ENCODE data around the gene YEATS4. TPM values are rescaled to one million over a fixed set of nuclear protein-coding genes. Genes with fewer than 3 reads are reported as not detected.

The YEATS4 gene
- 7.2 and 11.8 TPM in 2 replicates for total RNA-seq

GRCh38 chr12:69359531-69360347 lies at the start of gene YEATS4:
YEATS4 (plus strand) TSS chr12:69359743; CDS start chr12:69359973, 230 bp downstream.

GRCh38 chr12:69348162-69348938 lies 11.2 kb upstream of the YEATS4 start, which contains the start of gene LYZ:
LYZ (plus strand) TSS chr12:69348381; CDS start chr12:69348409, 28 bp downstream.

Other genes starting within 250 kb of the YEATS4 start
- 13.2 and 43.2 TPM in 2 replicates for gene CPSF6, start 120.2 kb upstream of the YEATS4 start, total RNA-seq
- gene LYZ, start 11.4 kb upstream of the YEATS4 start, total RNA-seq, result not detected in 2 replicates
- gene FRS2, start 110.6 kb downstream of the YEATS4 start, total RNA-seq, result 29.6 and 34.2 TPM in 2 replicates
- gene CCT2, start 225.7 kb downstream of the YEATS4 start, total RNA-seq, result 129 and 156 TPM in 2 replicates